Caco-2 (cell line): ENCODE data around the gene SLX4IP. TPM values are rescaled to one million over a fixed set of nuclear protein-coding genes. Genes with fewer than 3 reads are reported as not detected.

Source experiments
- BruUV-seq: library from RNA; stranded (reverse); fragments of 400-500 nt; replicated peaks from 2 replicates; lab custom pipeline; 2021; lab: Mats Ljungman, UMichigan
- CTCF ChIA-PET: fragments of 300-600 bp; sonication (Branson Sonifier 250); formaldehyde crosslinking; loops from one replicate; lab custom pipeline; 2022; ENCODE audit warnings: antibody characterized with exemption; lab: Charles Lee
- POLR2A ChIA-PET: fragments of 300-600 bp; sonication (Branson Sonifier 250); formaldehyde crosslinking; loops from one replicate; lab custom pipeline; 2022; ENCODE audit warnings: antibody characterized with exemption; lab: Charles Lee
- DNase-seq, 2 experiments: peaks; one replicate each; pipeline versions ENCODE4 v3.0.0 to v3.0.0-alpha.2; 2020 to 2022
- H3K27me3 ChIP-seq: replicated peaks from 2 replicates; pipeline ENCODE4 v1.6.0; 2011; ENCODE audit warnings: low read length; ENCODE audit not compliant: control insufficient read depth, insufficient read depth
- H3K36me3 ChIP-seq: 2 replicates; pipeline ENCODE4 v1.5.1; 2011; ENCODE audit warnings: low read length; ENCODE audit not compliant: control insufficient read depth, insufficient read depth
- H3K4me1 ChIP-seq: fragments of 250-450 bp; sonication (Bioruptor Pico); 2 replicates; pipeline ENCODE4 v1.5.1; 2020; ENCODE audit warnings: mild to moderate bottlenecking
- H3K4me3 ChIP-seq: 2 replicates; pipeline ENCODE4 v1.5.1; 2011; ENCODE audit warnings: low read depth, mild to moderate bottlenecking, control low read depth, low read length
- H3K9me3 ChIP-seq: fragments of 250-450 bp; sonication (Bioruptor Pico); 2 replicates; pipeline ENCODE4 v1.5.1; 2020; ENCODE audit warnings: mild to moderate bottlenecking, moderate library complexity
- H3K27ac Mint-ChIP-seq: one replicate; pipeline ENCODE4 v1.8.0; 2022; ENCODE audit warnings: mixed read lengths; ENCODE audit not compliant: unreplicated experiment
- H3K27me3 Mint-ChIP-seq: one replicate; pipeline ENCODE4 v1.8.0; 2022; ENCODE audit warnings: mixed read lengths; ENCODE audit not compliant: insufficient read depth, unreplicated experiment
- H3K36me3 Mint-ChIP-seq: one replicate; pipeline ENCODE4 v1.8.0; 2022; ENCODE audit warnings: mild to moderate bottlenecking, mixed read lengths; ENCODE audit not compliant: insufficient read depth, unreplicated experiment
- H3K4me1 Mint-ChIP-seq: one replicate; pipeline ENCODE4 v1.8.0; 2022; ENCODE audit warnings: low read depth, mixed read lengths; ENCODE audit not compliant: unreplicated experiment
- H3K4me3 Mint-ChIP-seq: one replicate; pipeline ENCODE4 v1.8.0; 2022; ENCODE audit warnings: mild to moderate bottlenecking, moderate library complexity, mixed read lengths; ENCODE audit not compliant: unreplicated experiment
- H3K9me3 Mint-ChIP-seq: one replicate; pipeline ENCODE4 v1.8.0; 2022; ENCODE audit warnings: mixed read lengths; ENCODE audit not compliant: unreplicated experiment
- intact Hi-C: fragments of 100-400 bp; cut with micrococcal nuclease; formaldehyde crosslinking; loops from one replicate; pipeline ENCODE4 v1.10.0; 2022; ENCODE audit not compliant: unreplicated experiment
- total RNA-seq: library from RNA; stranded (reverse); gene quantifications from 2 replicates; pipeline ENCODE4 v1.2.3, GENCODE V29; 2022
- TF ChIP-seq, protein P1 (sequence below), 2 experiments: fragments of 200-600 bp in 1 of 2; IDR thresholded peaks; 1 replicate in 1 of 2; 2 replicates in 1 of 2; pipeline versions ENCODE4 v1.5.1 to v1.8.0; 2011 to 2022; ENCODE audit warnings: antibody characterized with exemption in 1 of 2, control low read depth in 1 of 2, inconsistent platforms in 1 of 2, low read depth in 1 of 2, low read length in 1 of 2, mild to moderate bottlenecking in 1 of 2, moderate library complexity in 1 of 2; ENCODE audit not compliant: insufficient read depth in 1 of 2, severe bottlenecking in 1 of 2, unreplicated experiment in 1 of 2

The SLX4IP gene
- total RNA-seq, 1 experiment from 2014 or later = 8.5 TPM

DNA sequence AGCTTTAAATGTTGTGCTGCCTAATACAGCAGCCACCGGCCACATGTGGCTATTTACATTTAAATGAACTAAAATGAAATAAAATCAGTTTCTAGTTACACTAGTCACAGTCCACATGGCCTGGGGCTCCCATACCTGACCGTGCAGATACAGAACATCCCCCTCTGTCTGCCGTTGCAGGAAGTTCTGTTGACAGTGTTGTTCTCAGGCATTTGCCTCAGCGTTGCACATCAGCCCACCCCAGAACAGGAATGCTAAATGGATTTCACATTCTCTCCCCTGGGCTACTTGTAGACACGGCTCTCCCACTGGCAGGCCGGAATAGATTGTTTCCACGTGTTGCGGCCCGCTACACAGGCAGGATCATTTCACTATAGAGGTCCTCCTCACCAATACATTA, 212.4 kb downstream of the SLX4IP start:
- Histone ChIP-seq H3K4me1 (no peaks in the 10 kb centered on the region), H3K9me3 (no peaks in the 10 kb centered on the region), H3K36me3 (peaks cover 9% of the 10 kb centered on the region), H3K4me3 (no peak overlapping the region), H3K27me3 (no peaks in the 10 kb centered on the region)
- ChIA-PET POLR2A (no interaction called here), CTCF (no interaction called here)
- Mint-ChIP-seq H3K4me3 (no peak overlapping the region), H3K27me3 (no peaks in the 10 kb centered on the region), H3K4me1 (no peaks in the 10 kb centered on the region), H3K36me3 (peaks cover 100% of the 10 kb centered on the region), H3K27ac (peak overlapping the region; percentile 51), H3K9me3 (no peaks in the 10 kb centered on the region)
- peak in 1 of 2 experiments; percentile 34 for DNase-seq
- intact Hi-C loops = no loop called here
- TF ChIP-seq, protein P1, sequence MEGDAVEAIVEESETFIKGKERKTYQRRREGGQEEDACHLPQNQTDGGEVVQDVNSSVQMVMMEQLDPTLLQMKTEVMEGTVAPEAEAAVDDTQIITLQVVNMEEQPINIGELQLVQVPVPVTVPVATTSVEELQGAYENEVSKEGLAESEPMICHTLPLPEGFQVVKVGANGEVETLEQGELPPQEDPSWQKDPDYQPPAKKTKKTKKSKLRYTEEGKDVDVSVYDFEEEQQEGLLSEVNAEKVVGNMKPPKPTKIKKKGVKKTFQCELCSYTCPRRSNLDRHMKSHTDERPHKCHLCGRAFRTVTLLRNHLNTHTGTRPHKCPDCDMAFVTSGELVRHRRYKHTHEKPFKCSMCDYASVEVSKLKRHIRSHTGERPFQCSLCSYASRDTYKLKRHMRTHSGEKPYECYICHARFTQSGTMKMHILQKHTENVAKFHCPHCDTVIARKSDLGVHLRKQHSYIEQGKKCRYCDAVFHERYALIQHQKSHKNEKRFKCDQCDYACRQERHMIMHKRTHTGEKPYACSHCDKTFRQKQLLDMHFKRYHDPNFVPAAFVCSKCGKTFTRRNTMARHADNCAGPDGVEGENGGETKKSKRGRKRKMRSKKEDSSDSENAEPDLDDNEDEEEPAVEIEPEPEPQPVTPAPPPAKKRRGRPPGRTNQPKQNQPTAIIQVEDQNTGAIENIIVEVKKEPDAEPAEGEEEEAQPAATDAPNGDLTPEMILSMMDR (IDR thresholded peaks at IDR 0.05; ENCODE audit: insufficient read depth in 1 of 2, low read depth in 1 of 2, low read length in 1 of 2, severe bottlenecking in 1 of 2, unreplicated experiment in 1 of 2) = peak; percentile 37 to 40
- BruUV-seq = no TSS peak

DNA sequence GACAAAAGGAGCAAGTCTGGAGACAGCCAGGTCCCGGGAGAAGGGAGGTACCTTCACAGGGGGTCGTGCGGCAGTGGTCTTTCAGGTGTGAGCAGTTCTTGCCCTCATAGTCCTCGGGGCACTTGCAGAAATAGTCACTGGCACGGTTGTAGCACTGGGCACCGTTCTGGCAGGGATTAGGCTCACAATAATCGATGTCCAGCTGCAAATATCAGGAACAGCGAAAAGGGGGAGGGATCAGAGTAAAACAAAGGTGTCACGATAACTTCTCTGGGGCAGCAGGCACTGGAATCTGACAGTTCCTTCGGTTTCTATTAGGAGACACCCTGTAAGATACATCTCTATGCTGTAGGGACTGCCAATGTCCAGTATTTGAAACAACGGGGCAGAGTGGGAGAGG, 212.8 kb downstream of the SLX4IP start:
- no peaks in the 10 kb centered on the region for H3K9me3 ChIP-seq
- H3K27me3 Mint-ChIP-seq = no peaks in the 10 kb centered on the region
- TF ChIP-seq, protein P1 (IDR thresholded peaks at IDR 0.05; ENCODE audit: insufficient read depth in 1 of 2, low read depth in 1 of 2, low read length in 1 of 2, severe bottlenecking in 1 of 2, unreplicated experiment in 1 of 2) = no peak
- ChIA-PET POLR2A (no interaction called here), CTCF (no interaction called here)
- H3K4me3 Mint-ChIP-seq = no peak overlapping the region
- H3K4me1 Mint-ChIP-seq = no peaks in the 10 kb centered on the region
- DNase-seq = no peak
- H3K36me3 ChIP-seq = peaks cover 11% of the 10 kb centered on the region
- peaks cover 100% of the 10 kb centered on the region for H3K36me3 Mint-ChIP-seq
- intact Hi-C loops = no loop called here
- H3K4me1 ChIP-seq = no peaks in the 10 kb centered on the region
- peak overlapping the region; percentile 51 for H3K27ac Mint-ChIP-seq
- no TSS peak for BruUV-seq
- H3K9me3 Mint-ChIP-seq = no peaks in the 10 kb centered on the region
- H3K27me3 ChIP-seq = no peaks in the 10 kb centered on the region
- H3K4me3 ChIP-seq = no peak overlapping the region

DNA sequence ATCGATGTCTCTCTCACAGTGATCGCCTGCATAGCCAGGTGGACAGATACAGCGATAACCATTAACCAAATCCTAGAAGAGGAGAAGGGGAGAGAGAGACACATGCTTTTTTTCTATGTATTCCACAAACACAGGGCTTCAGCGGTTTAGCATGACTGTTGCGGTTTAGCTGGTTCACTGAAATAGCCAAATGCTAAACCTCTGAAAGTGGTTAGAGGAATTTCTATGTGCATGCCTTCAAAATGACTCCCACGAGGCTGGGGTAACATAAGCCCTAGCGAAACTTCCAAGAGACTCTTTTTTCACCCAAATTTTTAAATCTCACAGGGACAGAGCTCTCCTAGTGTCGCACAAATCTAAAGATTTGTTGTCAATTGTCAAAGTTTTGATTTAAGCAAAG, 213.5 kb downstream of the SLX4IP start:
- H3K27me3 Mint-ChIP-seq = no peaks in the 10 kb centered on the region
- Histone ChIP-seq H3K9me3 (no peaks in the 10 kb centered on the region), H3K4me1 (peaks cover under 1% of the 10 kb centered on the region; the same call in 1 of the 2 replicates), H3K27me3 (no peaks in the 10 kb centered on the region), H3K4me3 (no peak overlapping the region), H3K36me3 (peaks cover 11% of the 10 kb centered on the region)
- H3K9me3 Mint-ChIP-seq = no peaks in the 10 kb centered on the region
- no TSS peak for BruUV-seq
- no peak overlapping the region for H3K27ac Mint-ChIP-seq
- peaks cover 100% of the 10 kb centered on the region for H3K36me3 Mint-ChIP-seq
- no peak for DNase-seq
- TF ChIP-seq, protein P1 (IDR thresholded peaks at IDR 0.05; ENCODE audit: insufficient read depth in 1 of 2, low read depth in 1 of 2, low read length in 1 of 2, severe bottlenecking in 1 of 2, unreplicated experiment in 1 of 2) = no peak
- H3K4me1 Mint-ChIP-seq = no peaks in the 10 kb centered on the region
- CTCF ChIA-PET = no interaction called here
- POLR2A ChIA-PET = no interaction called here
- intact Hi-C loops = no loop called here
- no peak overlapping the region for H3K4me3 Mint-ChIP-seq
